Stomach (tissue), 9 donors: ENCODE measurements around the gene CFAP65. TPM values are rescaled to one million over a fixed set of nuclear protein-coding genes. Genes with fewer than 3 reads are reported as not detected.

Experiments
- DNase-seq, 2 donors: peaks; one replicate each; pipeline versions ENCODE4 v3.0.0 to v3.0.0-alpha.2; 2013 to 2019
- H3K27ac ChIP-seq, 5 donors: fragments of 200-600 bp in 4 of 5; sonication (generic) in 4 of 5; one replicate each; pipeline ENCODE4 v1.5.1; 2013 to 2019; ENCODE audit warnings: mild to moderate bottlenecking in 1 of 5, moderate library complexity in 1 of 5
- H3K27me3 ChIP-seq, 3 donors: fragments of 200-600 bp; sonication (generic); one replicate each; pipeline ENCODE4 v1.5.1; 2017 to 2019; ENCODE audit warnings: mixed run types in 1 of 3
- H3K36me3 ChIP-seq, 4 donors: fragments of 200-600 bp; sonication (generic); 1 replicate in 3 of 4; 2 replicates in 1 of 4; pipeline ENCODE4 v1.5.1; 2016 to 2019
- H3K4me1 ChIP-seq, 4 donors: fragments of 200-600 bp; sonication (generic); one replicate each; pipeline ENCODE4 v1.5.1; 2016 to 2019
- H3K4me3 ChIP-seq, 4 donors: fragments of 200-600 bp; sonication (generic) in 3 of 4; one replicate each; pipeline ENCODE4 v1.5.1; 2016 to 2019; ENCODE audit warnings: mild to moderate bottlenecking in 1 of 4
- H3K9me3 ChIP-seq, 4 donors: fragments of 200-600 bp; sonication (generic); one replicate each; pipeline ENCODE4 v1.5.1; 2016 to 2019
- EP300 ChIP-seq: sonication (generic); formaldehyde crosslinking; IDR thresholded peaks from one replicate; pipeline ENCODE4 v1.6.1; 2017; ENCODE audit warnings: antibody characterized with exemption
- POLR2A ChIP-seq, 4 donors: fragments of 450-650 bp; IDR thresholded peaks; one replicate each; pipeline ENCODE4 v1.6.1; 2016; ENCODE audit warnings: antibody characterized with exemption in 4 of 4, control low read depth in 2 of 4, mild to moderate bottlenecking in 1 of 4, moderate library complexity in 1 of 4
- POLR2AphosphoS5 ChIP-seq, 3 donors: sonication (generic); formaldehyde crosslinking; IDR thresholded peaks; one replicate each; pipeline ENCODE4 v1.6.1; 2016; ENCODE audit warnings: antibody characterized with exemption in 3 of 3
- WGBS, 5 donors: extraction: QIAGEN DNeasy Blood & Tissue Kit in 3 of 5; methylation state at CpG; one replicate each; pipeline versions ENCODE4 v1.1.5 to v1.1.7; 2013 to 2018; 5-methylcytosine and 5-hydroxymethylcytosine counted together
- intact Hi-C: fragments of 100-400 bp; cut with DNase I; formaldehyde crosslinking; loops from one replicate; pipeline ENCODE4 v1.15.1; 2023; ENCODE audit warnings: low total_unique reads
- polyA plus RNA-seq, 3 donors: library from polyadenylated mRNA; stranded (reverse); fragments of 200-250 nt; gene quantifications; one replicate each; pipeline ENCODE4 v1.2.3, GENCODE V29; 2013
- total RNA-seq, 5 donors: library from RNA; depleted of rRNA; stranded (reverse); fragments of >200 nt; gene quantifications; one replicate each; pipeline versions ENCODE4 v1.1.0 to v1.2.3, GENCODE V29; 2014 to 2016
- TF ChIP-seq, protein P1 (sequence below), 7 experiments: fragments of 450-650 bp in 4 of 7; fragments of 200-600 bp in 3 of 7; sonication (generic) in 3 of 7; IDR thresholded peaks; one replicate each; pipeline ENCODE4 v1.5.1; 2016 to 2019; ENCODE audit warnings: antibody characterized with exemption in 7 of 7, control low read depth in 2 of 7, mild to moderate bottlenecking in 1 of 7
- donor health status: healthy with polysubstance abuse.
- donor health status: Bipolar disorder and iron deficiency.
- donor health status: healthy.

The CFAP65 gene
- total and polyA plus RNA-seq, 8 donors: 0.10 to 2.6 TPM; not detected in 6

DNA sequence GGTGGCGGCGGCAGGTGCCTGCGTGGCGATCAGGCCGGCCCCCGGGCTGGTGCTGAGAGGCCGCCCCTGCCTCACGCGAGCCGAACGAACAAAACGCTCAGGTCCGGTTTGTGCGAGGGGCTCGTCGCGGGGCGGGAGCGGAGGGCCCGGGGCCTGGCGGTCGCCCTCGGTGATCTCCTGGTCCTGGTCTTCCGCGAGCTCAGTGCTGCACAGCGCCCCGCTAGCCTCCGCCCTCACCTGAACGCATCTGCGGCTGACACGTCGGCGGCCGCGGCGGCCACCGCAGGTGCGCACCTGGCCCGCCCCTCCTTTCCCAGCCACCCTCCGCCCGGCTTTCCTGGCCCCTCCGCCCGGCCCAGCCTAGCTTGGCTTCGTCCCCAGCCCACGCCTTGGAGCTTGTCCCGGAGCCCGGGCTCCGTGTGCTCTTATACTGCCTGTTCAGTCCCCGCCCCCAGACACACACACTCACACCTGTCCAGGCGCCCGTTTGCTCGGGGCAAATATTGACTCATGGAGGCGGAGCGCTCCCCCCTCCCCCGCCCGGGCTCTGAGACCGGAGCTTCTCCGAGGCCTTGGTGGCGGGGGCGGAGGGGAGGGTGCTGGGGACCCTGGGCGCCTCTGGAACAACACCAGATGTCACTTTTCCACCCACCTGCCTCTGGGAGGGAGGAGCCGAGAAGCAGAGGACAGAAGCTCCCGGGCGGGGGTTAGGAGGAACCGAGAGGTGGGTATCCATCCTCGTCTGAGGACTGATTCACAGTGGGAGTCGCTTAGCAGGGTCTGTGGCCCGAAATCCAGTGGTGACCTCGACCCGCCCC is 39.5 kb downstream of the CFAP65 start:
- Histone ChIP-seq H3K27ac (peak overlapping the region; percentile 88 to 96 (median 92)), H3K4me1 (peaks cover 24 to 58% (median 49%) of the 10 kb centered on the region in 4 donors), H3K4me3 (peak overlapping the region; percentile 35 to 49 (median 44)), H3K36me3 (no peaks in the 10 kb centered on the region), H3K27me3 (peaks cover 19 to 99% (median 54%) of the 10 kb centered on the region in 3 donors), H3K9me3 (no peaks in the 10 kb centered on the region)
- WGBS, 5 donors: 1 to 2% (median 1%) methylated on average over 19 to 70 of the region's 70 CpGs
- TF ChIP-seq, protein P1, sequence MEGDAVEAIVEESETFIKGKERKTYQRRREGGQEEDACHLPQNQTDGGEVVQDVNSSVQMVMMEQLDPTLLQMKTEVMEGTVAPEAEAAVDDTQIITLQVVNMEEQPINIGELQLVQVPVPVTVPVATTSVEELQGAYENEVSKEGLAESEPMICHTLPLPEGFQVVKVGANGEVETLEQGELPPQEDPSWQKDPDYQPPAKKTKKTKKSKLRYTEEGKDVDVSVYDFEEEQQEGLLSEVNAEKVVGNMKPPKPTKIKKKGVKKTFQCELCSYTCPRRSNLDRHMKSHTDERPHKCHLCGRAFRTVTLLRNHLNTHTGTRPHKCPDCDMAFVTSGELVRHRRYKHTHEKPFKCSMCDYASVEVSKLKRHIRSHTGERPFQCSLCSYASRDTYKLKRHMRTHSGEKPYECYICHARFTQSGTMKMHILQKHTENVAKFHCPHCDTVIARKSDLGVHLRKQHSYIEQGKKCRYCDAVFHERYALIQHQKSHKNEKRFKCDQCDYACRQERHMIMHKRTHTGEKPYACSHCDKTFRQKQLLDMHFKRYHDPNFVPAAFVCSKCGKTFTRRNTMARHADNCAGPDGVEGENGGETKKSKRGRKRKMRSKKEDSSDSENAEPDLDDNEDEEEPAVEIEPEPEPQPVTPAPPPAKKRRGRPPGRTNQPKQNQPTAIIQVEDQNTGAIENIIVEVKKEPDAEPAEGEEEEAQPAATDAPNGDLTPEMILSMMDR (IDR thresholded peaks at IDR 0.05): no peak
- TF ChIP-seq POLR2AphosphoS5 (IDR thresholded peaks at IDR 0.05) (peak in 2 of 3 donors; percentile 92 to 97), EP300 (no peak), POLR2A (IDR thresholded peaks at IDR 0.05) (peak in 2 of 4 donors; percentile 71 to 94)
- intact Hi-C loops: no loop called here
- peak; percentile 95 to 96 for DNase-seq

DNA sequence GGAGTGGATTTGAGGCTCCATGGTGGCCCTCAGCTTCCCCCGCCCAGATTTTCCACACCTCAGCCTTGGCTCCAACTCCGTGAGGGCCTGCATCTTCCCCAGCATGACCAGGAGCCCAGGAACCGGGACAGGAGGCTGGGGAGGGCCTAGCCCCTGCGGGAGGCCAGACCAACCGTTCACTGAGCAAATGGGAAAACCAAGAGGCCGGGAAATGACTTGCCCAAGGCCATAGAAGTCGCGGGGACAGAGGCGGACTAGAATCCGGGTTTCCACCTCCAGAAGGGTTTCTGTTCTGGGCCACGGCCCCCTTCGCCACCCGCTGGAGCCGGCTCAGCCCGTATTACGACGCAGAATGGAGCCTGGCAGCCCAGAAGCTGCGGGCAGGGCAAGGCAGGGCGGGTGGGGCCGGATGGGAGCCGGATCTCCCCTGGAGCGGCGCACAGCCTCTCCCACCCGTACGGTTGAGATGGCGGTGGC is 40.2 kb downstream of the CFAP65 start:
- peaks cover 24 to 65% (median 55%) of the 10 kb centered on the region in 4 donors for H3K4me1 ChIP-seq
- no peaks in the 10 kb centered on the region for H3K36me3 ChIP-seq
- peaks cover 19 to 100% (median 61%) of the 10 kb centered on the region in 3 donors for H3K27me3 ChIP-seq
- no peak for DNase-seq
- intact Hi-C loops: no loop called here
- TF ChIP-seq POLR2AphosphoS5 (IDR thresholded peaks at IDR 0.05) (no peak), EP300 (no peak), POLR2A (IDR thresholded peaks at IDR 0.05) (no peak)
- TF ChIP-seq, protein P1 (IDR thresholded peaks at IDR 0.05): no peak
- H3K27ac ChIP-seq: peak overlapping the region; percentile 88 to 96 (median 92)
- H3K4me3 ChIP-seq: peak overlapping the region; percentile 35 to 49 (median 44)
- WGBS, 5 donors: 2 to 5% (median 3%) methylated on average over 7 to 26 of the region's 26 CpGs
- H3K9me3 ChIP-seq: no peaks in the 10 kb centered on the region

DNA sequence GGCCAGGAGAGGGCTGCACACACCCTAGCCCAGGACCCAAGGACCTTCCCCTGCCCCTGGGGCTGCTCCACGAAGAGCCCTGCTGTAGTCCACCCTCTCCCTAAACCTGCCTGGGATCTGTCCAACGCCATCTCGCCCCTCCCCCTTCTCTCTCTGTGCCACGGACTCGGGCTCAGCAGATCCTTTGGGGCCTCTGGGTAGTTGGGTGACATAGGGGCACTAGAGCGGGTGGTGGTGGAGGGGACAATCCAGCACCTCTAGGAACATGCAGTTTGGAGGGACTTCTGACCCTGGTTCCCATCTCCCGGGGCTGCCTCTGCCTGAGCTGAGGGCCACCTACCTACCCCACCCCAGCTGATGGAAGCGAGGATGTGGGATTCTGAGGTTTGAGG is 40.8 kb downstream of the CFAP65 start:
- TF ChIP-seq POLR2AphosphoS5 (IDR thresholded peaks at IDR 0.05) (no peak), EP300 (no peak), POLR2A (IDR thresholded peaks at IDR 0.05) (no peak)
- TF ChIP-seq, protein P1 (IDR thresholded peaks at IDR 0.05): no peak
- H3K27me3 ChIP-seq: peaks cover 22 to 100% (median 66%) of the 10 kb centered on the region in 3 donors
- peaks cover 24 to 71% (median 61%) of the 10 kb centered on the region in 4 donors for H3K4me1 ChIP-seq
- peak; percentile 44 to 61 for DNase-seq
- intact Hi-C loops: no loop called here
- no peaks in the 10 kb centered on the region for H3K36me3 ChIP-seq
- H3K9me3 ChIP-seq: no peaks in the 10 kb centered on the region
- H3K4me3 ChIP-seq: peak overlapping the region; percentile 35 to 49 (median 44)
- H3K27ac ChIP-seq: peak overlapping the region; percentile 88 to 96 (median 92)
- WGBS, 5 donors: 7 to 36% (median 10%) methylated on average over 2 to 8 of the region's 8 CpGs

DNA sequence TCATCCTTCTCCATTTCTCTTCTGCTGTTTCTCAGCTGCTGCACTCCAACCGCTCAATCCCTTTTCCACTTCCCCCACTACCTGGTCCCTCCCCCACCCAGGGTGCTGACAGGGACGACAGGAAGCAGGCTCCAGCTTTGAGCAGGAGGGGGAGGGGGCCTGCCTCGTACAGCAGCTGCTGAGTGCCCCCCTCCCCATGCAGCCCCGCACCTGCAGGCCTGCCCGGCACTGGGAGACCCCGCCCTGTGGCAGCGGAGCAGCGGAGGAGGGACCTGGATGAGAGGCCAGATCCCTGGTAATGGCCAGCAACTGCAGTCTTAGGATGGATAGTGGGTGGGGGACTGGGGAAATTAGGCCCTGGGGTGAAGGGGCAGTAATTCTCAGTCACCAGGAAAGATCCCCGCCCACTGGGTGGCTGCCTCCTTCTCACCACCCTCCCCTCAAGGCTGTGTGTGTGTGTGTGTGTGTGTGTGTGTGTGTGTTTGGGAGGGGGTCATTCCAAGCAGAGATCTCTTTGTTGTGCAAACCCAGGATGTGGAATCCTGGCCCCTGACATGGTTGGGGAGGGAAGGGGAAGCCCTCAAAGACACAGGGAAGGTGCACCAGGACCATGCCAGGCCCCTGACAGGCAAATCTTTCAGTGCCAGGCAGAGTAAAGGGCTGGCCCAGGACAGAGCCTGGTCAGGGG is 41.3 kb downstream of the CFAP65 start:
- peak overlapping the region; percentile 88 to 96 (median 92) for H3K27ac ChIP-seq
- 12 to 25% (median 17%) methylated on average over 4 to 9 of the region's 9 CpGs for WGBS, 5 donors
- intact Hi-C loops: no loop called here

More for the DNA sequence above, 41.3 kb downstream of the CFAP65 start:
- Histone ChIP-seq H3K27me3 (peaks cover 23 to 100% (median 71%) of the 10 kb centered on the region in 3 donors), H3K36me3 (no peaks in the 10 kb centered on the region), H3K4me3 (peak overlapping the region in 1 of 4 donors; percentile 49), H3K4me1 (peaks cover 24 to 74% (median 63%) of the 10 kb centered on the region in 4 donors), H3K9me3 (no peaks in the 10 kb centered on the region)
- peak in 1 of 2 donors; percentile 66 for DNase-seq
- TF ChIP-seq POLR2A (IDR thresholded peaks at IDR 0.05) (no peak), EP300 (no peak), POLR2AphosphoS5 (IDR thresholded peaks at IDR 0.05) (no peak)
- TF ChIP-seq, protein P1 (IDR thresholded peaks at IDR 0.05): no peak
